ENCODE measurements around the gene PDP2. TPM values are rescaled to one million over a fixed set of nuclear protein-coding genes. Genes with fewer than 3 reads are reported as not detected.
A peak's percentile ranks its signal among the peaks of the same experiment; 100 is the strongest.

The PDP2 gene
- total RNA-seq, 2 donors from 2014 or later: 28.0 to 35.0 TPM

- ATAC-seq (no peak), DNase-seq (ENCODE audit: low spot score) (no peak)
- peaks cover 33 to 36% of the 10 kb centered on the region in 2 donors for H3K4me1 Mint-ChIP-seq (ENCODE audit: low read depth in 2 of 2)
- H3K27me3 Mint-ChIP-seq: no peaks in the 10 kb centered on the region
- peak overlapping the region in 1 of 2 donors; percentile 1 for H3K27ac Mint-ChIP-seq
- no peaks in the 10 kb centered on the region for H3K9me3 Mint-ChIP-seq
- H3K36me3 Mint-ChIP-seq: peaks cover 10% of the 10 kb centered on the region
- H3K4me3 Mint-ChIP-seq: peak overlapping the region; percentile 26
Measured at GRCh38 chr16:66937725-66938337, 57.5 kb downstream of the PDP2 start.

- DNase-seq (ENCODE audit: low spot score): no peak
- no peaks in the 10 kb centered on the region for H3K27me3 Mint-ChIP-seq
- H3K27ac Mint-ChIP-seq: no peak overlapping the region
- H3K36me3 Mint-ChIP-seq: no peaks in the 10 kb centered on the region
- H3K4me3 Mint-ChIP-seq: no peak overlapping the region
- no peak for ATAC-seq
- no peaks in the 10 kb centered on the region for H3K9me3 Mint-ChIP-seq
- peaks cover 18 to 21% of the 10 kb centered on the region in 2 donors for H3K4me1 Mint-ChIP-seq (ENCODE audit: low read depth in 2 of 2)
Measured at GRCh38 chr16:66939366-66939765, 59.1 kb downstream of the PDP2 start.

GRCh38 chr16:66940236-66940635, 59.9 kb downstream of the PDP2 start:
- DNase-seq (ENCODE audit: low spot score) (no peak), ATAC-seq (no peak)
- no peak overlapping the region for H3K4me3 Mint-ChIP-seq
- H3K36me3 Mint-ChIP-seq: no peaks in the 10 kb centered on the region
- H3K27ac Mint-ChIP-seq: no peak overlapping the region
- no peaks in the 10 kb centered on the region for H3K9me3 Mint-ChIP-seq
- peaks cover 10 to 18% of the 10 kb centered on the region in 2 donors for H3K4me1 Mint-ChIP-seq (ENCODE audit: low read depth in 2 of 2)
- no peaks in the 10 kb centered on the region for H3K27me3 Mint-ChIP-seq

Other genes with a start within 250 kb of the PDP2 start
- gene CMTM4, start 183.8 kb upstream of the PDP2 start, total RNA-seq: 1 to 10 TPM; 1.2 to 2.2 TPM
- gene DYNC1LI2, start 128.9 kb upstream of the PDP2 start, total RNA-seq: 100 to 1,000 TPM in 1 of 2 donors, 10 to 100 TPM in 1; 74.0 to 101 TPM
- under 1 TPM; 0.38 to 0.64 TPM for gene TERB1, start 78.9 kb upstream of the PDP2 start, total RNA-seq
- gene NAE1, start 49.5 kb upstream of the PDP2 start, total RNA-seq: 10 to 100 TPM; 69.4 to 98.3 TPM
- not detected for gene CA7, start 36.1 kb upstream of the PDP2 start, total RNA-seq
- not detected for gene CDH16, start 38.4 kb downstream of the PDP2 start, total RNA-seq
- 10 to 100 TPM in 1 of 2 donors, 1 to 10 TPM in 1; 2.3 to 12.8 TPM for gene RRAD, start 45.0 kb downstream of the PDP2 start, total RNA-seq
- 100 to 1,000 TPM; 147 to 153 TPM for gene CIAO2B, start 53.9 kb downstream of the PDP2 start, total RNA-seq
- gene CES2, start 55.0 kb downstream of the PDP2 start, total RNA-seq: 10 to 100 TPM; 27.7 to 36.7 TPM
- 1 to 10 TPM in 1 of 2 donors, not detected in 1; 1.6 TPM for gene CES3, start 80.8 kb downstream of the PDP2 start, total RNA-seq
- 1 to 10 TPM; 6.5 to 8.2 TPM for gene CES4A, start 108.1 kb downstream of the PDP2 start, total RNA-seq
- 100 to 1,000 TPM; 128 to 161 TPM for gene CBFB, start 148.6 kb downstream of the PDP2 start, total RNA-seq
- 10 to 100 TPM; 14.3 to 26.7 TPM for gene PHAF1, start 229.4 kb downstream of the PDP2 start, total RNA-seq

Data from natural killer cell treated with Interleukin-12 subunit alpha and Interleukin-12 subunit beta and Interleukin-15 and Interleukin-18, amount 100 ng/mL, for 72 hours (primary cell).